PC-9 (cell line): ENCODE data around the gene MYO10. TPM values are rescaled to one million over a fixed set of nuclear protein-coding genes. Genes with fewer than 3 reads are reported as not detected.

Experiments used
- BruUV-seq: library from RNA; stranded (reverse); fragments of 400-500 nt; replicated peaks from 2 replicates; lab custom pipeline; 2021; lab: Mats Ljungman, UMichigan
- CTCF ChIA-PET: fragments of 300-600 bp; sonication (Branson Sonifier 250); formaldehyde crosslinking; loops from one replicate; lab custom pipeline; 2022; ENCODE audit warnings: antibody characterized with exemption; lab: Charles Lee
- POLR2A ChIA-PET: fragments of 300-600 bp; sonication (Branson Sonifier 250); formaldehyde crosslinking; loops from one replicate; lab custom pipeline; 2022; ENCODE audit warnings: antibody characterized with exemption; ENCODE audit not compliant: unreplicated experiment; lab: Charles Lee
- DNase-seq, 2 experiments: peaks; one replicate each; pipeline versions ENCODE4 v3.0.0 to v3.0.0-alpha.2; 2015 to 2022; ENCODE audit warnings: mixed read lengths in 1 of 2
- H2AFZ ChIP-seq: fragments of 200-600 bp; sonication (generic); 2 replicates; pipeline ENCODE4 v1.8.1; 2017; ENCODE audit warnings: antibody characterized with exemption
- H3F3A ChIP-seq: fragments of 200-600 bp; sonication (generic); 2 replicates; pipeline ENCODE4 v1.8.1; 2017; ENCODE audit warnings: antibody characterized with exemption, mild to moderate bottlenecking, low read depth; ENCODE audit not compliant: insufficient read depth
- H3K27ac ChIP-seq: fragments of 200-600 bp; sonication (generic); 2 replicates; pipeline ENCODE4 v1.6.1; 2016; ENCODE audit warnings: mixed run types
- H3K27me3 ChIP-seq: fragments of 200-600 bp; sonication (generic); 2 replicates; pipeline ENCODE4 v1.6.1; 2016; ENCODE audit warnings: low read depth, mixed run types; ENCODE audit not compliant: insufficient read depth
- H3K36me3 ChIP-seq: fragments of 200-600 bp; sonication (generic); 2 replicates; pipeline ENCODE4 v1.6.1; 2016; ENCODE audit warnings: low read depth, mixed run types
- H3K4me1 ChIP-seq: fragments of 200-600 bp; sonication (generic); replicated peaks from 2 replicates; pipeline ENCODE4 v1.6.1; 2016; ENCODE audit warnings: mixed run types; ENCODE audit not compliant: insufficient read depth
- H3K4me2 ChIP-seq: fragments of 200-600 bp; sonication (generic); 2 replicates; pipeline ENCODE4 v1.6.1; 2017; ENCODE audit warnings: mixed run types
- H3K4me3 ChIP-seq: fragments of 200-600 bp; sonication (generic); 2 replicates; pipeline ENCODE4 v1.6.1; 2016; ENCODE audit warnings: mixed run types
- H3K79me2 ChIP-seq: fragments of 200-600 bp; sonication (generic); 2 replicates; pipeline ENCODE4 v1.6.1; 2017; ENCODE audit warnings: low read depth, mixed run types
- H3K9me2 ChIP-seq: fragments of 200-600 bp; sonication (generic); 2 replicates; pipeline ENCODE4 v1.8.1; 2017; ENCODE audit warnings: mild to moderate bottlenecking; ENCODE audit not compliant: insufficient read depth
- H3K9me3 ChIP-seq: fragments of 200-600 bp; sonication (generic); 2 replicates; pipeline ENCODE4 v1.8.1; 2016; ENCODE audit warnings: low read depth; ENCODE audit not compliant: insufficient read depth
- H4K20me1 ChIP-seq: fragments of 200-600 bp; sonication (generic); 2 replicates; pipeline ENCODE4 v1.8.1; 2017; ENCODE audit not compliant: insufficient read depth
- EZH2 ChIP-seq: fragments of 200-600 bp; sonication (generic); IDR thresholded peaks from 2 replicates; pipeline ENCODE4 v1.8.0; 2017; ENCODE audit warnings: antibody characterized with exemption, low read depth
- intact Hi-C: fragments of 100-400 bp; cut with micrococcal nuclease; formaldehyde crosslinking; loops from one replicate; pipeline ENCODE4 v1.10.0; 2022; ENCODE audit not compliant: unreplicated experiment
- total RNA-seq: library from RNA; stranded (reverse); gene quantifications from 2 replicates; pipeline ENCODE4 v1.2.3, GENCODE V29; 2021
- TF ChIP-seq, protein P1 (sequence below): fragments of 200-600 bp; sonication (generic); conservative IDR thresholded peaks from 2 replicates; pipeline ENCODE4 v1.6.1; 2017; ENCODE audit warnings: mixed run types, antibody characterized with exemption, mild to moderate bottlenecking, moderate library complexity

The MYO10 gene
- total RNA-seq, 1 experiment from 2014 or later, result 92.8 TPM

DNA sequence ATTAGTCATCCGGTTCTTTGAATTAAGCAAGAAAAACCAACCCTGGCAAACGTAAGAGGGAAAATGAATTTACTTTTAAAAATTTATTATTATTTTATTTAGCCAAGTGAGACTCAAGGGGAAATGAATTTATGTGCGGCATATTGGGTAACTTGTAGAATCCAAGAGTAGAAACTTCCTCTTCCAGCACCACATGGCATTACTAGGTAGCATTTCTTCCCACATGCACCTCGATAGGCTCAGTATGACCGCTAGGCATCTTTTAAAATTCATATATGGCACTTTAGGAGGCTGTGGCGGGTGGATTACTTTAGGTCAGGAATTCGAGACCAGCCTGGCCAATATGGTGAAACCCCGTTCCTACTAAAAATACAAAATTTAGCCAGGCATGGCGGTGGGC, 17.6 kb upstream of the MYO10 start:
- H3K4me1 ChIP-seq, result no peaks in the 10 kb centered on the region
- CTCF ChIA-PET, result no interaction called here
- POLR2A ChIA-PET, result no interaction called here
- no peaks in the 10 kb centered on the region; the same call in 1 of the 2 replicates for H3K9me3 ChIP-seq
- H3F3A ChIP-seq, result no peaks in the 10 kb centered on the region
- H3K36me3 ChIP-seq, result no peaks in the 10 kb centered on the region
- H4K20me1 ChIP-seq, result no peaks in the 10 kb centered on the region
- DNase-seq, result no peak
- H3K27ac ChIP-seq, result no peak overlapping the region
- no peak overlapping the region for H2AFZ ChIP-seq
- H3K27me3 ChIP-seq, result no peaks in the 10 kb centered on the region
- no peak overlapping the region for H3K4me2 ChIP-seq
- no peak for TF ChIP-seq EZH2
- TF ChIP-seq, protein P1, sequence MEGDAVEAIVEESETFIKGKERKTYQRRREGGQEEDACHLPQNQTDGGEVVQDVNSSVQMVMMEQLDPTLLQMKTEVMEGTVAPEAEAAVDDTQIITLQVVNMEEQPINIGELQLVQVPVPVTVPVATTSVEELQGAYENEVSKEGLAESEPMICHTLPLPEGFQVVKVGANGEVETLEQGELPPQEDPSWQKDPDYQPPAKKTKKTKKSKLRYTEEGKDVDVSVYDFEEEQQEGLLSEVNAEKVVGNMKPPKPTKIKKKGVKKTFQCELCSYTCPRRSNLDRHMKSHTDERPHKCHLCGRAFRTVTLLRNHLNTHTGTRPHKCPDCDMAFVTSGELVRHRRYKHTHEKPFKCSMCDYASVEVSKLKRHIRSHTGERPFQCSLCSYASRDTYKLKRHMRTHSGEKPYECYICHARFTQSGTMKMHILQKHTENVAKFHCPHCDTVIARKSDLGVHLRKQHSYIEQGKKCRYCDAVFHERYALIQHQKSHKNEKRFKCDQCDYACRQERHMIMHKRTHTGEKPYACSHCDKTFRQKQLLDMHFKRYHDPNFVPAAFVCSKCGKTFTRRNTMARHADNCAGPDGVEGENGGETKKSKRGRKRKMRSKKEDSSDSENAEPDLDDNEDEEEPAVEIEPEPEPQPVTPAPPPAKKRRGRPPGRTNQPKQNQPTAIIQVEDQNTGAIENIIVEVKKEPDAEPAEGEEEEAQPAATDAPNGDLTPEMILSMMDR, result no peak
- intact Hi-C loops, result no loop called here
- H3K4me3 ChIP-seq, result no peak overlapping the region
- H3K79me2 ChIP-seq, result no peaks in the 10 kb centered on the region
- no peaks in the 10 kb centered on the region for H3K9me2 ChIP-seq
- no TSS peak for BruUV-seq

DNA sequence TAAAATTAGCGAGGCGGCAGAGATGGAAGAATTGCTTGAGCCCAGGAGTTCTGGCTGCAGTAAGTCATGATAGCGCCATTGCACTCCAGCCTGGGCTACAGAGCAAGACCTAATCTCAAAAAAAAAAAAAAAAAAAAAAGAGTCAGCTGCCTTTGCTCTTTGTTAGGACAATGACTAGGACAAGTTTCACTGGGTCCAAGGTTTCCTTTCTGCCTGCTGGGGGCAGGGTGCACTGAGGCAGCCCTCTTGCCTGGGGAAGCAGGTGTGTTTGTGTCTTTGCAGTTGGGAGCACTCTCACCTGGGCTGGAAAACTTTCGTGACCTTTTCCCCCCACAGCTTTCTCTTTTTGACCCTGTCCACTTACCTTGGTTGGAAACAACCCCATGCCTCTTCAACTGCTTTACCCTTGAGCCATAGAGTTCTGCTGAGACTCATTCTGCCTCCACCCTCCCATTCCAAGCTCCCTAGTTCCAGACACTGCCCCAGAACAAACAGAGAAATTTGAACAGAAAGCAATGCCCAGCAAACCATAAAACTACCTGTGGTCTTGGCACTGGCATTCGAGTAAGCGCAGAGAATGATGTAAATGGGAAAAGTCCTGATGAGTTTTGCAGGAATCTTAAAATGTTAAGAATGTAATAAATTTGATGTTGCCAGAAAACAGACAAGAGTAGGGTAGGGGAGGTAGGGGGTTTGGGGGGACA, 17.0 kb upstream of the MYO10 start:
- H3K27me3 ChIP-seq, result no peaks in the 10 kb centered on the region
- DNase-seq, result no peak
- no TSS peak for BruUV-seq
- no peaks in the 10 kb centered on the region; the same call in 1 of the 2 replicates for H3K9me3 ChIP-seq
- TF ChIP-seq EZH2, result no peak
- TF ChIP-seq, protein P1, result no peak
- no peak overlapping the region for H3K4me3 ChIP-seq
- H3K9me2 ChIP-seq, result no peaks in the 10 kb centered on the region
- CTCF ChIA-PET, result no interaction called here
- no peak overlapping the region for H3K4me2 ChIP-seq
- H3K27ac ChIP-seq, result no peak overlapping the region
- H2AFZ ChIP-seq, result no peak overlapping the region
- no peaks in the 10 kb centered on the region for H3F3A ChIP-seq
- POLR2A ChIA-PET, result interaction anchor here (0.6 kb wide), 2 partner anchors 23 to 211 kb away, joined by 3 to 6 read pairs; no protein-coding TSS in a partner anchor
- no peaks in the 10 kb centered on the region for H3K4me1 ChIP-seq
- no peaks in the 10 kb centered on the region for H3K36me3 ChIP-seq
- intact Hi-C loops, result no loop called here
- H4K20me1 ChIP-seq, result no peaks in the 10 kb centered on the region
- no peaks in the 10 kb centered on the region for H3K79me2 ChIP-seq

DNA sequence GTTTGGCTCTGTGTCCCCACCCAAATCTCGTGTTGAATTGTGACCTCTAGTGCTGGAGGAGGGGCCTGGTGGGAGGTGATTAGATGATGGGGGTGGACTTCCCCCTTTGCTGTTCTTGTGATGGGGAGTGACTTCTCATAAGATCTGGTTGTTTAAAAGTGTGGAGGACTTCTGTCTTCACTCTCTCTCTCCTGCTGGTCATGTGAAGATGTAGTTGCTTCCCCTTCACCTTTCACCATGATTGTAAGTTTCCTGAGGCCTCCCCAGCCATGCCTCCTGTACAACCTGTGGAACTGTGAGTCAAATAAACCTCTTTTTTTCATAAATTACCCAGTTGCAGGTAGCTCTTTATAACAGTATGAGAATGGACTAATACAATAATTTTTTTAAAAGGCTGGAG, 10.6 kb upstream of the MYO10 start:
- BruUV-seq, result no TSS peak
- Histone ChIP-seq H3K79me2 (no peaks in the 10 kb centered on the region), H3K27ac (no peak overlapping the region), H3K9me2 (no peaks in the 10 kb centered on the region), H4K20me1 (no peaks in the 10 kb centered on the region), H3K36me3 (no peaks in the 10 kb centered on the region), H3K4me3 (no peak overlapping the region), H3K4me1 (no peaks in the 10 kb centered on the region), H3K27me3 (no peaks in the 10 kb centered on the region), H3F3A (no peaks in the 10 kb centered on the region), H3K4me2 (no peak overlapping the region), H3K9me3 (peaks cover 4% of the 10 kb centered on the region; the same call in 1 of the 2 replicates), H2AFZ (no peak overlapping the region)
- intact Hi-C loops, result no loop called here
- TF ChIP-seq EZH2, result no peak
- TF ChIP-seq, protein P1, result no peak
- DNase-seq, result no peak
- POLR2A ChIA-PET, result no interaction called here
- CTCF ChIA-PET, result no interaction called here
